GM12801 (cell line): ENCODE measurements around the gene PDHX.

ENCODE experiments used
- TF ChIP-seq, protein P1 (sequence below): IDR thresholded peaks from one replicate; pipeline ENCODE4 v1.5.1; 2011; ENCODE audit warnings: control low read depth; ENCODE audit not compliant: insufficient read length; ENCODE audit errors: extremely low read depth

PDHX gene

GRCh38 chr11:34972892-34973291 lies 56.5 kb downstream of the PDHX start:
- TF ChIP-seq, protein P1, sequence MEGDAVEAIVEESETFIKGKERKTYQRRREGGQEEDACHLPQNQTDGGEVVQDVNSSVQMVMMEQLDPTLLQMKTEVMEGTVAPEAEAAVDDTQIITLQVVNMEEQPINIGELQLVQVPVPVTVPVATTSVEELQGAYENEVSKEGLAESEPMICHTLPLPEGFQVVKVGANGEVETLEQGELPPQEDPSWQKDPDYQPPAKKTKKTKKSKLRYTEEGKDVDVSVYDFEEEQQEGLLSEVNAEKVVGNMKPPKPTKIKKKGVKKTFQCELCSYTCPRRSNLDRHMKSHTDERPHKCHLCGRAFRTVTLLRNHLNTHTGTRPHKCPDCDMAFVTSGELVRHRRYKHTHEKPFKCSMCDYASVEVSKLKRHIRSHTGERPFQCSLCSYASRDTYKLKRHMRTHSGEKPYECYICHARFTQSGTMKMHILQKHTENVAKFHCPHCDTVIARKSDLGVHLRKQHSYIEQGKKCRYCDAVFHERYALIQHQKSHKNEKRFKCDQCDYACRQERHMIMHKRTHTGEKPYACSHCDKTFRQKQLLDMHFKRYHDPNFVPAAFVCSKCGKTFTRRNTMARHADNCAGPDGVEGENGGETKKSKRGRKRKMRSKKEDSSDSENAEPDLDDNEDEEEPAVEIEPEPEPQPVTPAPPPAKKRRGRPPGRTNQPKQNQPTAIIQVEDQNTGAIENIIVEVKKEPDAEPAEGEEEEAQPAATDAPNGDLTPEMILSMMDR = no peak

- TF ChIP-seq, protein P1 = no peak
Measured at GRCh38 chr11:34975482-34975881, 59.1 kb downstream of the PDHX start.

- TF ChIP-seq, protein P1 = no peak
Measured at GRCh38 chr11:34976496-34977088, 60.2 kb downstream of the PDHX start.

DNA sequence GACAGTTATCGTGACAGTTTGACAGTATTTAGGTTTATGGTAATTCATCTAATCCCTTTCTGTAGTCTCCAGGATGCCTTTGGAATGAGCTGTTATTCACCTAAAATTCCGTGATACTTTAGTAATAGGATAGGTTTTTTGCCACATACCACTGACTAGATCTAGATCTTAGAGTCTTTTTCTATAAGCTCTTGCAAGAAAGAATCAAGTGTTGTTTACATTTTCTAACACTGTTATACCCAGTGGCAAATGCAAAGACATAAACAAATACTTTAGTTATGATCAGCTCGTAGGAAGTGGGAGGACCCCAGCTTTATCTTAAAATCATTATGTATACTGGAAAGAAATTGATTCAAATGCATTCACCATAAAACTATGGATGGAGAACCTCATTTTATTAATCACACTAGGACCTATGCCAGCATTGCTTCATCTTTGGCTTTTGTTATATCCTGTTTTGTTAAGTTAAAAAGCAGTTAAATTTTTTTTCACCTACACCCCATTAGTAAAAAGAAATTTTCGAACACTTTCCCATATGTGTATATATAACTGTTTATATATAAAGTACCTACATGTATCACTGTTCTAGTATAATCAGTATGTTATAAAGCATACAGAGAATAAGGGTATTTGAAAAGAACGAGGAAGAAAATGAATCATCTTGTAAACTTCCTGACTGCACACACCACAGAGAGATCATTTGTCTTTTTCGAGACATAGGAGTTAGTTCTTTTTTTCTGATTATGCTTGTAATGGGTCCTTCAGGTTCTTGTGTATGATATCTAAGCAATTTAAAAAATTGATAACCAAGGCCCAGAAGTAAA lies 60.9 kb downstream of the PDHX start:
- TF ChIP-seq, protein P1 = no peak

- TF ChIP-seq, protein P1 = no peak
Measured at GRCh38 chr11:34978236-34979191, 62.1 kb downstream of the PDHX start.

DNA sequence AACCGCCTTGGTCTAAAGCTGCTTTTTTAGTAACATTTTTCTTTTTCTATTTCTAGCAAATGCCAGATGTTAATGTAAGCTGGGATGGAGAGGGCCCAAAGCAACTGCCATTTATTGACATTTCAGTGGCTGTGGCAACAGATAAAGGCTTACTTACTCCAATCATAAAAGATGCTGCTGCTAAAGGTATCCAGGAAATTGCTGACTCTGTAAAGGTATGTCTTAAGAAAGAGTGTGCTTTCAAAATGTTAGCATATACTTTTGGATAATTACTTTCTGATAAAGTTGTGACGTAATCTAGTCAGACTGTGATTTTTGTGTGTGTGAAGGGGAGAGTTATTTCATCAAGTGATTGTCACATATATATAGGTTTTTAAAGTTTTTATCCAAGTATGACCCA lies 68.1 kb downstream of the PDHX start:
- TF ChIP-seq, protein P1 = no peak
